Hepatocyte (in vitro differentiated cells): Measurements from ENCODE around the gene KAT2B.

ENCODE experiments used
- EZH2 ChIP-seq: fragments of 200-600 bp; sonication (generic); IDR thresholded peaks from 2 replicates; pipeline ENCODE4 v1.6.1; 2016; ENCODE audit warnings: antibody characterized with exemption, mild to moderate bottlenecking, borderline replicate concordance
- TF ChIP-seq, protein P1 (sequence below): fragments of 200-600 bp; sonication (generic); IDR thresholded peaks from 2 replicates; pipeline ENCODE4 v1.5.1; 2016; ENCODE audit warnings: antibody characterized with exemption, mild to moderate bottlenecking; ENCODE audit not compliant: poor library complexity

DNA sequence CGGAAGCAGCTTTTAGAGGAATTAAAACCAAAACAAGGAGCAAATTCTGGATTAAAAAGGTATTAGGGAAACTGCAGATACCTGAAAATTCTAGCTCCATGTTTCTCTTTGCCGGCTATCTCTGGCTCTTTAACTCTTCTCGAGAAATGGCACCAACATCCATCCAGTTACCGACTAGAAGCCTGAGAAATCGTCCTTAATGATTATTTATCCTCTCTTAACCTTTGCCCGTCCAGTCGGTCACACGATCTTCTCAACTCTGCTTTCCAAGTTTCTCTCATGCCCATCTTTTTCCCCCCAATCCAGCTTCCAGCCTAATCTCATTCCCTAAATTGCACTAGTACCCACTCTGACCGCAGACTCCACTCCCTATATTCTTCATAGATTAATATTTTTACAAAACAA, 146.4 kb downstream of the KAT2B start:
- TF ChIP-seq, protein P1, sequence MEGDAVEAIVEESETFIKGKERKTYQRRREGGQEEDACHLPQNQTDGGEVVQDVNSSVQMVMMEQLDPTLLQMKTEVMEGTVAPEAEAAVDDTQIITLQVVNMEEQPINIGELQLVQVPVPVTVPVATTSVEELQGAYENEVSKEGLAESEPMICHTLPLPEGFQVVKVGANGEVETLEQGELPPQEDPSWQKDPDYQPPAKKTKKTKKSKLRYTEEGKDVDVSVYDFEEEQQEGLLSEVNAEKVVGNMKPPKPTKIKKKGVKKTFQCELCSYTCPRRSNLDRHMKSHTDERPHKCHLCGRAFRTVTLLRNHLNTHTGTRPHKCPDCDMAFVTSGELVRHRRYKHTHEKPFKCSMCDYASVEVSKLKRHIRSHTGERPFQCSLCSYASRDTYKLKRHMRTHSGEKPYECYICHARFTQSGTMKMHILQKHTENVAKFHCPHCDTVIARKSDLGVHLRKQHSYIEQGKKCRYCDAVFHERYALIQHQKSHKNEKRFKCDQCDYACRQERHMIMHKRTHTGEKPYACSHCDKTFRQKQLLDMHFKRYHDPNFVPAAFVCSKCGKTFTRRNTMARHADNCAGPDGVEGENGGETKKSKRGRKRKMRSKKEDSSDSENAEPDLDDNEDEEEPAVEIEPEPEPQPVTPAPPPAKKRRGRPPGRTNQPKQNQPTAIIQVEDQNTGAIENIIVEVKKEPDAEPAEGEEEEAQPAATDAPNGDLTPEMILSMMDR = no peak
- no peak for TF ChIP-seq EZH2
